Sigmoid colon (tissue), 7 donors: ENCODE results near the gene MRPS30. TPM values are rescaled to one million over a fixed set of nuclear protein-coding genes. Genes with fewer than 3 reads are reported as not detected.
"Not testable (repeated sequence)": the region's sequence is repeated elsewhere in the genome, so short reads cannot be mapped to it uniquely, and the experiment has no call there.

Experiments
- DNase-seq: peaks from one replicate; pipeline ENCODE4 v3.0.0-alpha.2; 2019
- H3K27ac ChIP-seq, 4 donors: fragments of 200-600 bp; sonication (generic); one replicate each; pipeline ENCODE4 v1.5.1; 2016 to 2019; ENCODE audit warnings: mild to moderate bottlenecking in 1 of 4
- H3K27me3 ChIP-seq, 3 donors: fragments of 200-600 bp; sonication (generic); one replicate each; pipeline ENCODE4 v1.5.1; 2019; ENCODE audit warnings: mild to moderate bottlenecking in 1 of 3
- H3K36me3 ChIP-seq, 4 donors: fragments of 200-600 bp; sonication (generic); one replicate each; pipeline ENCODE4 v1.5.1; 2016 to 2019
- H3K4me1 ChIP-seq, 4 donors: fragments of 200-600 bp; sonication (generic); one replicate each; pipeline ENCODE4 v1.5.1; 2017 to 2019
- H3K4me3 ChIP-seq, 4 donors: fragments of 200-600 bp; sonication (generic); one replicate each; pipeline ENCODE4 v1.5.1; 2017 to 2019; ENCODE audit warnings: mild to moderate bottlenecking in 2 of 4, moderate library complexity in 1 of 4
- H3K9me3 ChIP-seq, 4 donors: fragments of 200-600 bp in 3 of 4; sonication (generic) in 3 of 4; one replicate each; pipeline versions ENCODE4 v1.5.1 to v1.6.1; 2013 to 2019
- CTCF ChIP-seq, 4 experiments: fragments of 450-650 bp in 3 of 4; fragments of 200-600 bp in 1 of 4; IDR thresholded peaks; one replicate each; pipeline ENCODE4 v1.5.1; 2016 to 2019; ENCODE audit warnings: antibody characterized with exemption in 4 of 4, mild to moderate bottlenecking in 3 of 4, moderate library complexity in 2 of 4
- EP300 ChIP-seq, 4 donors: sonication (generic); formaldehyde crosslinking; IDR thresholded peaks; one replicate each; pipeline ENCODE4 v1.6.1; 2017; ENCODE audit warnings: antibody characterized with exemption in 4 of 4
- POLR2A ChIP-seq, 2 donors: fragments of 450-650 bp; IDR thresholded peaks; one replicate each; pipeline ENCODE4 v1.6.1; 2016; ENCODE audit warnings: antibody characterized with exemption in 2 of 2, mild to moderate bottlenecking in 2 of 2, moderate library complexity in 2 of 2
- POLR2AphosphoS5 ChIP-seq, 4 donors: sonication (generic); formaldehyde crosslinking; IDR thresholded peaks; one replicate each; pipeline ENCODE4 v1.6.1; 2017; ENCODE audit warnings: antibody characterized with exemption in 4 of 4
- WGBS, 2 donors: extraction: QIAGEN DNeasy Blood & Tissue Kit; methylation state at CpG; one replicate each; pipeline ENCODE4 v1.1.7; 2013; 5-methylcytosine and 5-hydroxymethylcytosine counted together
- intact Hi-C: fragments of 100-400 bp; cut with DNase I; formaldehyde crosslinking; loops from one replicate; pipeline ENCODE4 v1.15.1; 2023
- polyA plus RNA-seq, 3 donors: library from polyadenylated mRNA; stranded (reverse); fragments of 200-250 nt; gene quantifications; one replicate each; pipeline ENCODE4 v1.2.3, GENCODE V29; 2013
- total RNA-seq, 4 donors: library from RNA; depleted of rRNA; stranded (reverse); fragments of >200 nt; gene quantifications; one replicate each; pipeline ENCODE4 v1.1.0, GENCODE V29; 2016
- donor health status: healthy with polysubstance abuse.
- donor health status: Bipolar disorder and iron deficiency.
- donor health status: healthy.

Gene MRPS30
- total and polyA plus RNA-seq, 7 donors = 19.8 to 66.4 (median 58.2) TPM

- no peaks in the 10 kb centered on the region for H3K9me3 ChIP-seq
- DNase-seq = no peak
Observed at GRCh38 chr5:44774279-44774880, 34.4 kb upstream of the MRPS30 start.

GRCh38 chr5:44779167-44779566 lies 29.6 kb upstream of the MRPS30 start:
- Histone ChIP-seq H3K27me3 (no peaks in the 10 kb centered on the region), H3K27ac (no peak overlapping the region), H3K4me3 (no peak overlapping the region), H3K4me1 (no peaks in the 10 kb centered on the region), H3K9me3 (no peaks in the 10 kb centered on the region), H3K36me3 (no peaks in the 10 kb centered on the region)
- WGBS, 2 donors = 86 to 93% methylated on average over 4 of the region's 4 CpGs
- TF ChIP-seq CTCF (IDR thresholded peaks at IDR 0.05) (no peak), POLR2A (IDR thresholded peaks at IDR 0.05) (no peak), POLR2AphosphoS5 (IDR thresholded peaks at IDR 0.05) (no peak), EP300 (IDR thresholded peaks at IDR 0.05) (no peak)
- no peak for DNase-seq
- intact Hi-C loops = loop anchor here (10.0 kb wide), 2 partner anchors 244 to 1144 kb away; no protein-coding TSS in a partner anchor

More at GRCh38 chr5:44774279-44774880, 34.4 kb upstream of the MRPS30 start:
- Histone ChIP-seq H3K27ac (no peak overlapping the region), H3K36me3 (no peaks in the 10 kb centered on the region), H3K27me3 (no peaks in the 10 kb centered on the region), H3K4me1 (no peaks in the 10 kb centered on the region), H3K4me3 (no peak overlapping the region)
- intact Hi-C loops = loop anchor here (5.0 to 10.0 kb wide), 3 partner anchors 240 to 1140 kb away; no protein-coding TSS in a partner anchor
- TF ChIP-seq POLR2AphosphoS5 (IDR thresholded peaks at IDR 0.05) (no peak), CTCF (IDR thresholded peaks at IDR 0.05) (peak; percentile 15 to 48 (median 33)), POLR2A (IDR thresholded peaks at IDR 0.05) (no peak)
- WGBS, 2 donors = 3 to 13% methylated on average over 1 of the region's 1 CpG

GRCh38 chr5:44783634-44784315 lies 25.0 kb upstream of the MRPS30 start:
- H3K27me3 ChIP-seq = no peaks in the 10 kb centered on the region
- DNase-seq = no peak
- H3K27ac ChIP-seq = no peak overlapping the region
- no peaks in the 10 kb centered on the region for H3K36me3 ChIP-seq
- intact Hi-C loops = no loop called here
- TF ChIP-seq EP300 (IDR thresholded peaks at IDR 0.05) = no peak
- TF ChIP-seq POLR2A (IDR thresholded peaks at IDR 0.05) = no peak
- no peak for TF ChIP-seq CTCF (IDR thresholded peaks at IDR 0.05)
- TF ChIP-seq POLR2AphosphoS5 (IDR thresholded peaks at IDR 0.05) = no peak
- H3K9me3 ChIP-seq = no peaks in the 10 kb centered on the region
- no peak overlapping the region for H3K4me3 ChIP-seq
- 86 to 87% methylated on average over 4 of the region's 4 CpGs for WGBS, 2 donors
- no peaks in the 10 kb centered on the region for H3K4me1 ChIP-seq

- DNase-seq = no peak
- Histone ChIP-seq H3K4me1 (no peaks in the 10 kb centered on the region), H3K27me3 (no peaks in the 10 kb centered on the region), H3K9me3 (no peaks in the 10 kb centered on the region), H3K27ac (no peak overlapping the region), H3K4me3 (no peak overlapping the region), H3K36me3 (no peaks in the 10 kb centered on the region)
- intact Hi-C loops = no loop called here
- TF ChIP-seq CTCF (IDR thresholded peaks at IDR 0.05) = no peak
- WGBS, 2 donors = 89 to 91% methylated on average over 3 of the region's 3 CpGs
Observed at GRCh38 chr5:44787731-44788130, 21.0 kb upstream of the MRPS30 start.

- H3K4me1 ChIP-seq, H3K27me3 ChIP-seq, intact Hi-C loops, DNase-seq, H3K9me3 ChIP-seq, H3K36me3 ChIP-seq, H3K27ac ChIP-seq, H3K4me3 ChIP-seq: not testable (repeated sequence)
- 87 to 88% methylated on average over 11 of the region's 11 CpGs for WGBS, 2 donors
Observed at GRCh38 chr5:44789372-44789995, 19.3 kb upstream of the MRPS30 start.

- DNase-seq, H3K36me3 ChIP-seq, intact Hi-C loops, H3K4me1 ChIP-seq, H3K27me3 ChIP-seq, H3K9me3 ChIP-seq, H3K27ac ChIP-seq, H3K4me3 ChIP-seq: not testable (repeated sequence)
- 84 to 92% methylated on average over 8 of the region's 8 CpGs for whole genome bisulfite sequencing, 2 donors
Observed at GRCh38 chr5:44792031-44792673, 16.6 kb upstream of the MRPS30 start.
